Endothelial cell of umbilical vein (primary cell): ENCODE results near the gene BCL7C. TPM values are rescaled to one million over a fixed set of nuclear protein-coding genes. Genes with fewer than 3 reads are reported as not detected.

Experiments
- BruUV-seq: library from RNA; stranded (reverse); fragments of 400-500 nt; replicated peaks from 2 replicates; lab custom pipeline; 2021; lab: Mats Ljungman, UMichigan
- CTCF ChIA-PET: fragments of 300-600, 350-600 bp; sonication (Branson Sonifier 250); formaldehyde crosslinking; loops from one replicate; lab custom pipeline; 2021; ENCODE audit warnings: antibody characterized with exemption, inconsistent platforms; lab: Charles Lee
- POLR2A ChIA-PET: fragments of 300-600, 350-600 bp; sonication (Branson Sonifier 250); formaldehyde crosslinking; loops from one replicate; lab custom pipeline; 2021; ENCODE audit warnings: antibody characterized with exemption, inconsistent platforms; lab: Charles Lee
- DNase-seq: peaks from one replicate; pipeline ENCODE4 v3.0.0-alpha.2; 2011; ENCODE audit warnings: low read depth, low spot score
- FAIRE-seq: peaks from 2 replicates; lab custom pipeline; 2011; peaks lifted over from hg19 to GRCh38; lab: Jason Lieb, UNC
- H2AFZ ChIP-seq: 2 replicates; pipeline ENCODE4 v1.6.0; 2012; ENCODE audit warnings: low read depth, low read length, control low read depth, inconsistent platforms
- H3K27ac ChIP-seq: 2 replicates; pipeline ENCODE4 v1.5.1; 2011; ENCODE audit warnings: low read depth, mild to moderate bottlenecking, control low read depth, low read length, moderate library complexity; ENCODE audit not compliant: insufficient read depth
- H3K27me3 ChIP-seq, 2 experiments: 2 replicates each; pipeline versions ENCODE4 v1.6.0 to v1.6.1; 2011; ENCODE audit warnings: low read length in 2 of 2, mixed read lengths in 1 of 2; ENCODE audit not compliant: control insufficient read depth in 2 of 2, insufficient read depth in 2 of 2
- H3K36me3 ChIP-seq, 2 experiments: 2 replicates in 1 of 2; 3 replicates in 1 of 2; pipeline ENCODE4 v1.5.1; 2011; ENCODE audit warnings: low read length in 2 of 2, mild to moderate bottlenecking in 1 of 2, moderate library complexity in 1 of 2; ENCODE audit not compliant: control insufficient read depth in 2 of 2, insufficient read depth in 2 of 2; ENCODE audit errors: extremely low read depth in 1 of 2
- H3K4me1 ChIP-seq: 3 replicates; pipeline ENCODE4 v1.5.1; 2011; ENCODE audit warnings: mild to moderate bottlenecking, low read length; ENCODE audit not compliant: control insufficient read depth, insufficient read depth; ENCODE audit errors: extremely low read depth
- H3K4me2 ChIP-seq: 2 replicates; pipeline ENCODE4 v1.6.1; 2011; ENCODE audit warnings: low read length, control low read depth, mixed read lengths; ENCODE audit not compliant: insufficient read depth
- H3K4me3 ChIP-seq, 3 experiments: fragments of 200-600 bp in 1 of 3; sonication (generic), shearing (Covaris generic) in 1 of 3; replicated peaks in 1 of 3; 2 replicates each; pipeline ENCODE4 v1.5.1; 2011 to 2016; ENCODE audit warnings: control low read depth in 3 of 3, low read length in 3 of 3, mild to moderate bottlenecking in 2 of 3, inconsistent platforms in 1 of 3, low read depth in 1 of 3, moderate library complexity in 1 of 3; ENCODE audit not compliant: insufficient read depth in 1 of 3
- H3K79me2 ChIP-seq: 2 replicates; pipeline ENCODE4 v1.6.0; 2012; ENCODE audit warnings: low read length, inconsistent platforms; ENCODE audit not compliant: control insufficient read depth, insufficient read depth
- H3K9ac ChIP-seq: replicated peaks from 2 replicates; pipeline ENCODE3; 2011; ENCODE audit warnings: low read length, control low read depth; ENCODE audit not compliant: insufficient read depth; ENCODE audit errors: extremely low read depth
- H3K9me1 ChIP-seq: replicated peaks from 3 replicates; pipeline ENCODE4 v1.6.0; 2011; ENCODE audit warnings: mild to moderate bottlenecking, low read length; ENCODE audit not compliant: control insufficient read depth, insufficient read depth; ENCODE audit errors: extremely low read depth
- H3K9me3 ChIP-seq: replicated peaks from 2 replicates; pipeline ENCODE4 v1.5.1; 2012; ENCODE audit warnings: low read length, inconsistent platforms; ENCODE audit not compliant: control insufficient read depth, insufficient read depth
- H4K20me1 ChIP-seq: replicated peaks from 2 replicates; pipeline ENCODE3; 2011; ENCODE audit warnings: mild to moderate bottlenecking, low read length; ENCODE audit not compliant: control insufficient read depth, insufficient read depth; ENCODE audit errors: extremely low read depth
- CTCF ChIP-seq, 2 donors: IDR thresholded peaks; 1 replicate in 1 of 2; 2 replicates in 1 of 2; pipeline ENCODE4 v1.5.1; 2011; ENCODE audit warnings: low read length in 2 of 2, mild to moderate bottlenecking in 2 of 2, moderate library complexity in 2 of 2, control low read depth in 1 of 2, inconsistent platforms in 1 of 2, low read depth in 1 of 2; ENCODE audit not compliant: insufficient read depth in 1 of 2; ENCODE audit errors: extremely low read depth in 1 of 2
- EZH2 ChIP-seq: IDR thresholded peaks from 2 replicates; pipeline ENCODE4 v1.6.1; 2012; ENCODE audit warnings: borderline replicate concordance, low read depth, mild to moderate bottlenecking, moderate library complexity, low read length, inconsistent platforms; ENCODE audit not compliant: severe bottlenecking
- FOS ChIP-seq: IDR thresholded peaks from 2 replicates; pipeline ENCODE4 v1.6.1; 2011; ENCODE audit warnings: mild to moderate bottlenecking, low read length, moderate library complexity, borderline replicate concordance; ENCODE audit not compliant: insufficient read depth
- GATA2 ChIP-seq: IDR thresholded peaks from 2 replicates; pipeline ENCODE4 v1.7.0; 2011; ENCODE audit warnings: low read depth, mild to moderate bottlenecking, moderate library complexity, mixed read lengths, low read length; ENCODE audit not compliant: insufficient read length, insufficient read depth
- JUN ChIP-seq: IDR thresholded peaks from 2 replicates; pipeline ENCODE4 v1.6.1; 2011; ENCODE audit warnings: borderline replicate concordance, low read depth; ENCODE audit not compliant: insufficient read length, insufficient read depth
- MAX ChIP-seq: IDR thresholded peaks from 2 replicates; pipeline ENCODE4 v1.6.1; 2011; ENCODE audit not compliant: insufficient read depth, insufficient read length
- POLR2A ChIP-seq: IDR thresholded peaks from 2 replicates; pipeline ENCODE4 v1.6.1; 2012; ENCODE audit warnings: low read depth, mild to moderate bottlenecking, control low read depth, low read length
- POLR2AphosphoS5 ChIP-seq: IDR thresholded peaks from 2 replicates; pipeline ENCODE4 v1.6.1; 2012; ENCODE audit warnings: low read depth, mild to moderate bottlenecking, control low read depth, low read length, moderate library complexity; ENCODE audit not compliant: insufficient read depth
- dilution Hi-C: fragments of 300-500 bp; cut with MboI; formaldehyde crosslinking; loops from one replicate; pipeline ENCODE4 v1.15.0; 2019; ENCODE audit warnings: low sequenced_read_pairs; ENCODE audit not compliant: extremely low pct_ligation_motif_present
- intact Hi-C: fragments of 100-400 bp; cut with micrococcal nuclease; formaldehyde crosslinking; loops from one replicate; pipeline ENCODE4 v1.10.0; 2022
- polyA plus RNA-seq, 4 experiments: library from polyadenylated mRNA; depleted of rRNA in 3 of 4; stranded (reverse) in 3 of 4; unstranded in 1 of 4; fragments of >200 nt; gene quantifications; 2 replicates each; pipeline versions ENCODE4 v1.2.1 to v1.2.3, GENCODE V29; 2011 to 2012; ENCODE audit warnings: missing spikeins in 1 of 4
- total RNA-seq: library from RNA; stranded (reverse); gene quantifications from 2 replicates; pipeline ENCODE4 v1.2.3, GENCODE V29; 2021

Gene BCL7C
- total and polyA plus RNA-seq, 2 donors (not counting 3 experiments of a cell fraction or from before 2014, with no cell fraction given), result 30.2 to 38.3 TPM

- intact Hi-C loops (no loop called here), dilution Hi-C loops (no loop called here)
- Histone ChIP-seq H4K20me1 (no peaks in the 10 kb centered on the region), H3K9me3 (no peaks in the 10 kb centered on the region), H3K9ac (no peak overlapping the region), H3K27me3 (no peaks in the 10 kb centered on the region), H3K27ac (no peak overlapping the region), H3K4me3 (no peak overlapping the region), H3K4me2 (no peak overlapping the region), H2AFZ (no peak overlapping the region), H3K36me3 (peaks cover 2 to 15% of the 10 kb centered on the region in 2 experiments), H3K4me1 (no peaks in the 10 kb centered on the region), H3K9me1 (no peaks in the 10 kb centered on the region), H3K79me2 (no peaks in the 10 kb centered on the region)
- POLR2A ChIA-PET, result no interaction called here
- no peak for FAIRE-seq
- BruUV-seq, result no TSS peak
- CTCF ChIA-PET, result interaction anchor here (1.3 to 1.9 kb wide), 2 partner anchors 17 to 40 kb away, joined by 3 to 4 read pairs; no protein-coding TSS in a partner anchor
- TF ChIP-seq JUN, result no peak
- no peak for TF ChIP-seq CTCF (IDR thresholded peaks at IDR 0.05; ENCODE audit: extremely low read depth in 1 of 2, insufficient read depth in 1 of 2, low read depth in 1 of 2, low read length in 2 of 2)
- no peak for TF ChIP-seq POLR2A
- no peak for TF ChIP-seq FOS
- no peak for DNase-seq
Measured at GRCh38 chr16:30884760-30885159, 9.1 kb downstream of the BCL7C start.

- Histone ChIP-seq H3K9me1 (no peaks in the 10 kb centered on the region), H3K27ac (no peak overlapping the region), H3K9me3 (no peaks in the 10 kb centered on the region), H3K9ac (no peak overlapping the region), H3K4me2 (no peak overlapping the region), H2AFZ (no peak overlapping the region), H4K20me1 (no peaks in the 10 kb centered on the region), H3K79me2 (no peaks in the 10 kb centered on the region), H3K27me3 (no peaks in the 10 kb centered on the region), H3K4me3 (no peak overlapping the region), H3K36me3 (peaks cover 0 to 14% of the 10 kb centered on the region in 2 experiments), H3K4me1 (no peaks in the 10 kb centered on the region)
- FAIRE-seq (no peak), DNase-seq (no peak)
- no TSS peak for BruUV-seq
- CTCF ChIA-PET, result no interaction called here
- POLR2A ChIA-PET, result no interaction called here
- intact Hi-C loops, result no loop called here
- dilution Hi-C loops, result no loop called here
- TF ChIP-seq EZH2 (no peak), POLR2A (no peak), FOS (no peak), JUN (no peak), GATA2 (no peak), MAX (no peak), POLR2AphosphoS5 (no peak)
Measured at GRCh38 chr16:30882429-30883310, 11.2 kb downstream of the BCL7C start.
